Adipocyte (in vitro differentiated cells): ENCODE data around the gene USP6.
"Not testable (repeated sequence)": the region's sequence is repeated elsewhere in the genome, so short reads cannot be mapped to it uniquely, and the experiment has no call there.

Experiments
- DNase-seq: peaks from one replicate; pipeline ENCODE4 v3.0.0-alpha.2; 2015; ENCODE audit warnings: low read depth
- H3K27me3 ChIP-seq: replicated peaks from 2 replicates; pipeline ENCODE4 v1.7.0; 2013; ENCODE audit warnings: mild to moderate bottlenecking, low read length, moderate library complexity; ENCODE audit not compliant: control insufficient read depth, insufficient read depth
- H3K36me3 ChIP-seq: 2 replicates; pipeline ENCODE4 v1.7.0; 2013; ENCODE audit warnings: low read length, mild to moderate bottlenecking, moderate library complexity; ENCODE audit not compliant: control insufficient read depth, insufficient read depth, severe bottlenecking
- H3K4me1 ChIP-seq: 2 replicates; pipeline ENCODE4 v1.7.0; 2013; ENCODE audit warnings: mild to moderate bottlenecking, low read length, moderate library complexity; ENCODE audit not compliant: control insufficient read depth, insufficient read depth
- H3K4me3 ChIP-seq: 2 replicates; pipeline ENCODE4 v1.7.0; 2013; ENCODE audit warnings: mild to moderate bottlenecking, low read length, moderate library complexity
- H3K9ac ChIP-seq: 2 replicates; pipeline ENCODE4 v1.7.0; 2013; ENCODE audit warnings: mild to moderate bottlenecking, low read length, moderate library complexity
- H3K9me3 ChIP-seq: 2 replicates; pipeline ENCODE4 v1.7.0; 2013; ENCODE audit warnings: mild to moderate bottlenecking, low read length, moderate library complexity; ENCODE audit not compliant: control insufficient read depth

USP6 gene

GRCh38 chr17:5203178-5203907, 87.5 kb downstream of the USP6 start:
- peak; percentile 12 for DNase-seq
- H3K4me3 ChIP-seq = peak overlapping the region; percentile 41
- H3K36me3 ChIP-seq = no peaks in the 10 kb centered on the region
- no peaks in the 10 kb centered on the region for H3K9me3 ChIP-seq
- H3K27me3 ChIP-seq = no peaks in the 10 kb centered on the region
- H3K4me1 ChIP-seq = peaks cover 13% of the 10 kb centered on the region
- H3K9ac ChIP-seq = no peak overlapping the region

- no peaks in the 10 kb centered on the region for H3K36me3 ChIP-seq
Measured at GRCh38 chr17:5203908-5204294, 88.1 kb downstream of the USP6 start.

DNA sequence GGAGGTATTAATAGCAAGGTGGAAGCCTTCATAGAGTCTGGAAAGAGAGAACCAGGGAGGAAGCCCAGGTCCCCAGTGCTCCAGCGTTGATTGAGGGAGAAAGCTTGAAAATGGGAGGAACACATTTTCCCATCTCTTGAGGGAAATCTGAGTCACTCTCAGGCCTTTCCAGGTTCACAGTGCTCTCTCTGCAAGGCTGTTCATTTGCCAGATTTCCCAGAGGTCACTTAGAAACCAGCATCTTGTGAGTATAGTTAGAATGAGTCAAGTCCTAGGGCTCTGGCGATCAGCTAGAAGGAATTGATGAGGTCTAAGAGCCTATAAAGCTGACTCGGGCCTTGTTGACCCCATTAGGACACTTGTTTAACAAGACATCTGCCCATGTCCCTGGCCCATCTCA, 93.6 kb downstream of the USP6 start:
- Histone ChIP-seq H3K9ac (no peak overlapping the region), H3K36me3 (no peaks in the 10 kb centered on the region), H3K27me3 (no peaks in the 10 kb centered on the region), H3K4me3 (no peak overlapping the region), H3K4me1 (peaks cover 5% of the 10 kb centered on the region), H3K9me3 (no peaks in the 10 kb centered on the region)
- no peak for DNase-seq

More at GRCh38 chr17:5203908-5204294, 88.1 kb downstream of the USP6 start:
- Histone ChIP-seq H3K4me1 (peaks cover 13% of the 10 kb centered on the region), H3K27me3 (no peaks in the 10 kb centered on the region), H3K9me3 (no peaks in the 10 kb centered on the region), H3K4me3 (peak overlapping the region; percentile 41), H3K9ac (no peak overlapping the region)
- DNase-seq = peak; percentile 48

DNA sequence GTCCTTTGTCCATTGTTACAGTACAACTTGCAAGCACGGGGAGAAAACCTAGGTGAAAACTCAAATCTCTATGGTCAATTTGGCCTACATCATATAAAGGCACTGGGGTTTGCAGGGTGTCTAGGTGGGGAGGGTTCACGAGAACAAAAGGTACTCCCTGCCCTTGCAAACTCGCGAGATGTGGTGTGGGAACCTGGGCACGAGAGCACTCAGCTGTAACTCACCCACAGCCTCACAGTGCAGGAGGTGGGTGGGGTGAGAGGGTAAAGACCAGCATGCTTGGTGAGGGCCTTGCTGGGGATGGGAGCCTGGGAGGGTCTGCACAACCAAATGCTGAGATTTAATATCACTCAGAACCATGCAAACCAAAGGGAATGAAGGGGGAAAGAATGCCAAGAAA, 94.3 kb downstream of the USP6 start:
- Histone ChIP-seq H3K4me1 (peaks cover 5% of the 10 kb centered on the region), H3K9ac (no peak overlapping the region), H3K36me3 (no peaks in the 10 kb centered on the region), H3K9me3 (no peaks in the 10 kb centered on the region), H3K27me3 (no peaks in the 10 kb centered on the region), H3K4me3 (no peak overlapping the region)
- no peak for DNase-seq

DNA sequence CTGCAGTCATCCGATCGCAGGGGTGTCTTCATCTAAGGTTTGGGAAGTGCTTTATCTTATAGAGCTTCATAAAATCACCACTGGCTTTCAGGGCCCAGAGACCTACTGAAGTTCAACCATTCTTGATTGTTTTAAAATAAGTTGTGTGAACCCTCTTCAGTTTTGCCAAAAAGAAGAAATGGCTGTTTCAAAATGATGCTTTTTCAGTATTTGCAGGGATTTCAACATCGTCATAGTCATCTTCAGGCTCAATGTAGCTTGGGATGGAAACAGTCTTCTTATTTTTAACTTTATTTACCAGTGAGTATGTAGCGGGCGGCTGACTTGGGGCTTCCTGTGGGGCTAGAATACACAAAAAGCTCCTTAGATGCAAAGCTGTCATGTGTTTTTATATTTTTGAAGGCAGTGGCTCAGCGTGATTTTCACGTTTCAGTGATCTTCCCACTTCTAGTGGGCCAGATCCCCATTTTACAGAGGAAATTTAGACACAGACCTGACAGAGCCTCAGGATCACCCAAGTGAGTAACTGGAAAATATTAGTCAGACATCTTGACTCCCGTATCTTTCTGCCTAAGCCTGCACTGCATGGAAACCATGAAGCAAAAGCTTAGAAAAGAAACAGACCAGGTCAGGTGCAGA, 94.9 kb downstream of the USP6 start:
- Histone ChIP-seq H3K4me3 (no peak overlapping the region), H3K36me3 (peaks cover 5% of the 10 kb centered on the region), H3K27me3 (no peaks in the 10 kb centered on the region), H3K4me1 (peaks cover 5% of the 10 kb centered on the region), H3K9ac (no peak overlapping the region), H3K9me3 (no peaks in the 10 kb centered on the region)
- DNase-seq = no peak

DNA sequence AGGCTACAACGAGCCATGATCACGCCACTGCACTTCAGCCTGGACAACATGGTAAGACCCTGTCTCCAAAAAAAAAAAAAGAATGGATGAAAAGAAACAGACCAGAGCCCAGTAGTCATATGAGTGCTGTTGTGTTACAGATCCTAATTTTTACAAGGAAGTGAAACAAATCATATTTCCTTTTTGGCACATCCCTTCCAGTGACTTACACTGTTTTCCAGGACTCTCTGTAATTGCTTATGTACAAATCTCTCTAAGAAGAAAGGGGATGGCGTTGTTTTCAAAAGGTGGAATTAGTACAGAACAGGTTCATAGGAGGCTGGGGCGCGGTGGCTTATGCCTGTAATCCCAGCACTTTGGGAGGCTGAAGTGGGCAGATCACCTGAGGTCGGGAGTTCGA, 95.6 kb downstream of the USP6 start:
- no peak for DNase-seq
- Histone ChIP-seq H3K4me3 (no peak overlapping the region), H3K9me3 (no peaks in the 10 kb centered on the region)

DNA sequence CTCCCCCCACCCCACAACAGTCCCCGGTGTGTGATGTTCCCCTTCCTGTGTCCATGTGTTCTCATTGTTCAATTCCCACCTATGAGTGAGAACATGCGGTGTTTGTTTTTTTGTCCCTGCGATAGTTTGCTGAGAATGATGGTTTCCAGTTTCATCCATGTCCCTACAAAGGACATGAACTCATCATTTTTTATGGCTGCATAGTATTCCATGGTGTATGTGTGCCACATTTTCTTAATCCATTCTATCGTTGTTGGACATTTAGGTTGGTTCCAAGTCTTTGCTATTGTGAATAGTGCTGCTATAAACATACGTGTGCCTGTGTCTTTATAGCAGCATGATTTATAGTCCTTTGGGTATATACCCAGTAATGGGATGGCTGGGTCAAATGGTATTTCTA, 101.7 kb downstream of the USP6 start:
- not testable (repeated sequence) for H3K27me3 ChIP-seq, DNase-seq, H3K4me1 ChIP-seq, H3K9me3 ChIP-seq, H3K9ac ChIP-seq, H3K4me3 ChIP-seq
- H3K36me3 ChIP-seq = peaks cover 18% of the 10 kb centered on the region

More for the DNA sequence above, 95.6 kb downstream of the USP6 start:
- no peak overlapping the region for H3K9ac ChIP-seq
- peaks cover 5% of the 10 kb centered on the region for H3K4me1 ChIP-seq
- no peaks in the 10 kb centered on the region for H3K27me3 ChIP-seq
- H3K36me3 ChIP-seq = peaks cover 8% of the 10 kb centered on the region

GRCh38 chr17:5219536-5219935, 103.7 kb downstream of the USP6 start:
- DNase-seq = no peak
- Histone ChIP-seq H3K27me3 (no peaks in the 10 kb centered on the region), H3K9me3 (no peaks in the 10 kb centered on the region), H3K4me3 (no peak overlapping the region), H3K36me3 (peaks cover 18% of the 10 kb centered on the region), H3K9ac (no peak overlapping the region), H3K4me1 (peaks cover 7% of the 10 kb centered on the region)

GRCh38 chr17:5220074-5220473, 104.2 kb downstream of the USP6 start:
- no peak overlapping the region for H3K4me3 ChIP-seq
- no peaks in the 10 kb centered on the region for H3K27me3 ChIP-seq
- DNase-seq = no peak
- peaks cover 7% of the 10 kb centered on the region for H3K4me1 ChIP-seq
- no peak overlapping the region for H3K9ac ChIP-seq
- H3K9me3 ChIP-seq = no peaks in the 10 kb centered on the region
- H3K36me3 ChIP-seq = peaks cover 18% of the 10 kb centered on the region

- not testable (repeated sequence) for H3K36me3 ChIP-seq, H3K4me1 ChIP-seq, DNase-seq, H3K4me3 ChIP-seq, H3K27me3 ChIP-seq, H3K9ac ChIP-seq, H3K9me3 ChIP-seq
Measured at GRCh38 chr17:5221912-5222311, 106.1 kb downstream of the USP6 start.
